ENCODE measurements around the gene ZNF106.

GRCh38 chr15:42510258-42511006 lies 19.5 kb upstream of the ZNF106 start:
- TF ChIP-seq, protein P1, sequence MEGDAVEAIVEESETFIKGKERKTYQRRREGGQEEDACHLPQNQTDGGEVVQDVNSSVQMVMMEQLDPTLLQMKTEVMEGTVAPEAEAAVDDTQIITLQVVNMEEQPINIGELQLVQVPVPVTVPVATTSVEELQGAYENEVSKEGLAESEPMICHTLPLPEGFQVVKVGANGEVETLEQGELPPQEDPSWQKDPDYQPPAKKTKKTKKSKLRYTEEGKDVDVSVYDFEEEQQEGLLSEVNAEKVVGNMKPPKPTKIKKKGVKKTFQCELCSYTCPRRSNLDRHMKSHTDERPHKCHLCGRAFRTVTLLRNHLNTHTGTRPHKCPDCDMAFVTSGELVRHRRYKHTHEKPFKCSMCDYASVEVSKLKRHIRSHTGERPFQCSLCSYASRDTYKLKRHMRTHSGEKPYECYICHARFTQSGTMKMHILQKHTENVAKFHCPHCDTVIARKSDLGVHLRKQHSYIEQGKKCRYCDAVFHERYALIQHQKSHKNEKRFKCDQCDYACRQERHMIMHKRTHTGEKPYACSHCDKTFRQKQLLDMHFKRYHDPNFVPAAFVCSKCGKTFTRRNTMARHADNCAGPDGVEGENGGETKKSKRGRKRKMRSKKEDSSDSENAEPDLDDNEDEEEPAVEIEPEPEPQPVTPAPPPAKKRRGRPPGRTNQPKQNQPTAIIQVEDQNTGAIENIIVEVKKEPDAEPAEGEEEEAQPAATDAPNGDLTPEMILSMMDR (IDR thresholded peaks at IDR 0.05 in 4 of 5, conservative IDR thresholded peaks at IDR 0.05 in 1 of 5), result no peak
- TF ChIP-seq POLR2A (IDR thresholded peaks at IDR 0.05), result no peak
